ENCODE data around the gene CHST11.
"Not testable (repeated sequence)": the region's sequence is repeated elsewhere in the genome, so short reads cannot be mapped to it uniquely, and the experiment has no call there.

The CHST11 gene

GRCh38 chr12:104767261-104767660 is 310.5 kb downstream of the CHST11 start:
- no peak for DNase-seq (ENCODE audit: low read depth)

- DNase-seq (ENCODE audit: low read depth), result no peak
Measured at GRCh38 chr12:104768033-104768432, 311.3 kb downstream of the CHST11 start.

- no peak for DNase-seq (ENCODE audit: low read depth)
Measured at GRCh38 chr12:104769144-104769561, 312.4 kb downstream of the CHST11 start.

- no peak for DNase-seq (ENCODE audit: low read depth)
Measured at GRCh38 chr12:104772336-104772735, 315.6 kb downstream of the CHST11 start.

- DNase-seq (ENCODE audit: low read depth), result no peak
Measured at GRCh38 chr12:104775731-104776231, 319.0 kb downstream of the CHST11 start.

- no peak for DNase-seq (ENCODE audit: low read depth)
Measured at GRCh38 chr12:104779134-104779533, 322.4 kb downstream of the CHST11 start.

GRCh38 chr12:104782296-104782695 is 325.5 kb downstream of the CHST11 start:
- no peak for DNase-seq (ENCODE audit: low read depth)

- no peak for DNase-seq (ENCODE audit: low read depth)
Measured at GRCh38 chr12:104784592-104784991, 327.8 kb downstream of the CHST11 start.

- DNase-seq (ENCODE audit: low read depth), result no peak
Measured at GRCh38 chr12:104785886-104786285, 329.1 kb downstream of the CHST11 start.

GRCh38 chr12:104786352-104786751 is 329.6 kb downstream of the CHST11 start:
- DNase-seq (ENCODE audit: low read depth), result no peak

GRCh38 chr12:104788840-104789271 is 332.1 kb downstream of the CHST11 start:
- no peak for DNase-seq (ENCODE audit: low read depth)

GRCh38 chr12:104790296-104791125 is 333.8 kb downstream of the CHST11 start:
- peak; percentile 27 for DNase-seq (ENCODE audit: low read depth)

GRCh38 chr12:104792570-104792969 is 335.8 kb downstream of the CHST11 start:
- DNase-seq (ENCODE audit: low read depth), result no peak

- no peak for DNase-seq (ENCODE audit: low read depth)
Measured at GRCh38 chr12:104793285-104793684, 336.5 kb downstream of the CHST11 start.

GRCh38 chr12:104793968-104794367 is 337.2 kb downstream of the CHST11 start:
- no peak for DNase-seq (ENCODE audit: low read depth)

- DNase-seq (ENCODE audit: low read depth), result no peak
Measured at GRCh38 chr12:104796475-104796862, 339.7 kb downstream of the CHST11 start.

GRCh38 chr12:104799458-104799857 is 342.7 kb downstream of the CHST11 start:
- DNase-seq (ENCODE audit: low read depth), result no peak

- no peak for DNase-seq (ENCODE audit: low read depth)
Measured at GRCh38 chr12:104801005-104801404, 344.3 kb downstream of the CHST11 start.

GRCh38 chr12:104801427-104801826 is 344.7 kb downstream of the CHST11 start:
- no peak for DNase-seq (ENCODE audit: low read depth)

GRCh38 chr12:104802208-104802607 is 345.5 kb downstream of the CHST11 start:
- no peak for DNase-seq (ENCODE audit: low read depth)

GRCh38 chr12:104805186-104805585 is 348.4 kb downstream of the CHST11 start:
- DNase-seq (ENCODE audit: low read depth), result no peak

- not testable (repeated sequence) for DNase-seq (ENCODE audit: low read depth)
Measured at GRCh38 chr12:104806194-104806593, 349.4 kb downstream of the CHST11 start.

- DNase-seq (ENCODE audit: low read depth), result no peak
Measured at GRCh38 chr12:104809251-104809650, 352.5 kb downstream of the CHST11 start.
